Renal pelvis (tissue), 4 donors: ENCODE data around the gene INPP4A. TPM values are rescaled to one million over a fixed set of nuclear protein-coding genes. Genes with fewer than 3 reads are reported as not detected.

Experiments used
- DNase-seq: peaks from one replicate; pipeline ENCODE4 v3.0.0-alpha.2; 2013
- polyA plus RNA-seq, 3 donors: library from polyadenylated mRNA; unstranded; fragments of 120-200 nt; gene quantifications; one replicate each; pipeline ENCODE4 v1.2.1, GENCODE V29; 2013; ENCODE audit not compliant: insufficient read length in 3 of 3

The INPP4A gene
- polyA plus RNA-seq, 3 donors: 21.1 to 24.5 (median 22.9) TPM

DNA sequence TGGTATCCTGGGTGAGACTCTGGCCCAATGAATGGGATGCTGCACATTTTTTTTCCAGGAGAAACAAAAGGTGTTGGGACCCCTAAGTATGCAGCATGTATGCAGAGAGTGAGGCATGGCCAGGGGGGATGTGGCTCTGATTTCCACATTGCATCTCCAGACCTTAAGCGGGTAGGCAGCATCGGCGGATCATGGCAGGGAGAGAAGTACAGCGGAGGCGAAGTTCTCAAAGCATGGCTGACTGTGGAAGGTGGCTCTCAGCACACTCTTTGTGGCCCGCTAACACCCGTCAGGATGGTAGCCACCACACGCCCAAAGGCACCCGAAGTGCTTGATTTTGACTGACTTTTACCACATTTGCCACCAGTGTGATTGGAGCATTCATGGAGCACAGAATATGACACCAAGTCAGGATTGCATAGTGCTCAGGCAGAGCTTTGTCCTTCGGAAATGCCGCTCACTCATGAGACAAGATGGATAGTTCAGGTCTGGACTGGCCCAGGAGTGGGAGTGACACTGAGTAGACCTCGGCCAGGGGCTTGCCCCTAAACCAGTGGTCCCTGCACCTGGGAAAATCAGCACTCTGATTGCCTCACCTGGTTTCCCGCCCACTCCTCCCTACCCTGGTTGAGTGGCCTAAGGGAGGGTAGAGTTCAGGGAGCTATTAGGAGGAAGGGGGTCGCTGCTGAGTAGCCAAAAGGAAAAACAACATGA lies 14.2 kb downstream of the INPP4A start:
- DNase-seq: no peak

DNA sequence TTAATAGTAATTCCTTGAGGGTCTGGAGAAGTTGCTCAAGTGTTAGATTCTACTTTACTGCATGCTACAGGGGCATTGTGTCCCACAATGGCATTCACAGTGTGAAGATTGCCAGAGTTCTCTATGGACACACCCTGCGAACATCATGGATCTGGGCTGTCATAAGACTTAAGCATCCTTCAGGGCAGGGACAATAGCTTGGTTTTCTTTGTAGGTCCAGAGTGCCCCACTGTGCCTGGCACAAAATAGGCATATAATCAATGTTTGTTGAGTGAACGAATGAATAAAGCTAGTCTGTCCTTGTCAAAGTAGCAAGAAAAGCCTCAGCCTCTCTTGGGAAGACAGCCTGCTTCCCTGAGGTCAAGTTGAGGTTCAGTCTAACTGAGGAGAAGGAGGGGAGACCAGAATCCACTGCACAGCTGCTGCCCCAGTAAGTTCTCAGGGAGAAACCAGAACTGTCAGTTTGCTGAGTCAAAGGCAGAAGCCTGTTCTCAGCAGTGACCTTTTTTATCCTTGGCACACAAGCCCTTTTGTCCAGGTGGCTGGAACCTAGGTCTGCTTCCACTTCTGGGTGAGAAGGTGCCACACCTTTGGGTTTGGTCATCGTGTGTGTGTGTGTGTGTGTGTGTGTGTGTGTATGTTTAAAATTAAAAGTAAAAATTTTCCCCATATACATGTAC lies 15.0 kb downstream of the INPP4A start:
- DNase-seq: no peak

DNA sequence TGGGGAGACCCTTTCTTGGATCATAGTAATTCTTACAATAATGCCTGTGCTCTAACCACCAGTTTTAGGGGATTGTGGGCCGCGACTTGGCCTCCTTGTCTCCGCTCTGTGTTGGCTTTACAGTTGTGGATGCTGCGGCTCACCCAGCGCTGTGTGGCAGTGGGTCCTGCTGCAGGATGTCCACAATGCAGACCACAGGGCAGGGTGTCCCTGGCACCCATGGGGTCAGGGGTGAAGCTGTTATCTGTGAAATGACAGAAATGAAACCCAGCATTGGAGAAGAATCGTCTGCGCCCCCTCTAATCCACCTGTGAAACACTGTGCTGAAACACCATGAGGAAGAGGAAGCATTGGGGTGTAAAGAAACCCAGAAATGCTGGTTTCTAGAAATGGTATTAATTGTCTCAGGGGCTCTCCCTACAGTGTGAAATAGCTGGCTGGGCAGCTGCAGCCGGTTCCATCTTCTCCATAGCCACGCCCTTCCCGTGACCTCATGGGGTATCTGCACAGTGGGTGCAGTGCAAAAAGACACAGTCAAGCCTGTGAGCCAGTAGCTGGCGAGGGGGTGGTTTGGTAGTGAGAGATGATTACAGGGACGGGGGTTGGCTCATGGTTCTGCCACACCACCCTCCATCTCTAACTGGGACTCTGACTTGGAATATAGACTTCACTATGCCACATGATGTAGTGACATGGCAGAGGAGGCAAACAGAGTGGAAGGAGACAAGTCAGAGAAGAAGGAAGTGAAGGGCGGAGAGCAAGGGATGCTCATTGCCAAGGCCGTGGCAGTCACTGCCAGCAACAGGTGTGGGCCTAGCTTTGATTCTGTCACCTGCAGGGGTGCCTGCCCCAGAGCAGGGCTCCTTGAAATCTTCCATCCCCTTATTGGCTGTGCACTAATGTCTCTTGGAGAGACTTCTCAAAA lies 16.2 kb downstream of the INPP4A start:
- DNase-seq: no peak

DNA sequence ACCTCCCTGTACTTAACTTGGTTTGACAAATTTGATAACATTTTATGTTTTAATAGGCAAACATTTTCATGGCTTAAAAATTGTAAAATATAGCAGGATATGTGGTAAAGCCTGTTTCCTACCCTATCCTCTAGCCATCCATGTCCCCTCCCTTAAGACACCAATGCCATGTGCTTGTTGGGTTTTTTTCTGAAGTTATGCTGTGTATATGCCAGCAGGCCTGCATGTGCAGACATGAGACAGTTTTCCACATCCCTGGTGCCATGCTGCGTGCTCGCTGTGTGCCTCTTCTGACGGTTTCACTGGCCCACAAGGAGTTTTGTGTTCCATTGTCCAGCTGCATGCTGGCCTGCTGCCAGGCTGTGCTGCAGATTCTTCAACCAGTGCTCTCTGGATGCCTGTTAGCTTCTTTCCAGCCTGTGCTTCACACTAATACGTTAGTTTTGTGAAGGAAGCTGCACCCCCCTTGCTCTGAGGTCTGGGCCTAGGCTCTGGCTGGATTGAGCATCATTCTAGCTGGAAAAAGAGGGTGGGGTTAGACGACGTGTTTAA lies 16.9 kb downstream of the INPP4A start:
- DNase-seq: no peak

DNA sequence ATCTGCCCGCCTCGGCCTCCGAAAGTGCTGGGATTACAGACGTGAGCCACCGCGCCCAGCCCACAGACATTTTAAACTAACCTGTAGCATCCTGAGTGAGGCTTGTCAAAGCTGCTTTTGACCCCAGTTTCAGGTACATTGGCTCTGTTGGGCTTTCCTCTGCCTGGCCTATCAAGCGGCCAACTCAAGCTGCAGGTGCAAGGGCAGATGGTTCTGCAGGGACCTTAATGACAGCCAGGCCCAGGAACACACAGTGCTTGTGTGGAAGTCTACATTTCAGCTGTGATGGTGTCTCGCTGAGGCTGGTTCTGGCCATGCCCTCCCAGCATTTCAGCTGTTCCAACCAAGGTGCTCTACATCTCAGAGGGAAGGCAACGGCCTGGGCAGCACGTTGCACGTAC lies 18.4 kb downstream of the INPP4A start:
- no peak for DNase-seq

DNA sequence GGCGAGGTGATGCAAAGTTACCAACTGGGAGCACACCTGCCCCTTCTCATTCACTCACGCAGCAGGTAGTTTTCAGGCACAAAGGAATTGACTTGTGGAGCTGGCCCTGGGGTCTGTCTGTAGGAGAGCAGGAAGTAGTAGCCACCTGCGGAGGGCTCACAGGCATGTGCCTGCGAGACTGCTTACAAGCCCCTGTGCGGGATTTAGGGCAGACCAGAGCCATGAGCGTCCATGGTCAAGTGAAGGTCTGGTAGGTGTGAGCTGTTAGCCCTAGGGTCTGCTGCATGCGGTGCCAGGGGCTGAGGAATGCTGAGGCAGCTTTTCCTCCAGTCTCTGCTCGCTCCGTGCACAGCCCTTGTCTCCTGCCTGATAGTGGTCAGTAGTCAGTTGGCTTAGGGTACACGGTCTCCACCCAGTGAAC lies 18.9 kb downstream of the INPP4A start:
- DNase-seq: no peak

DNA sequence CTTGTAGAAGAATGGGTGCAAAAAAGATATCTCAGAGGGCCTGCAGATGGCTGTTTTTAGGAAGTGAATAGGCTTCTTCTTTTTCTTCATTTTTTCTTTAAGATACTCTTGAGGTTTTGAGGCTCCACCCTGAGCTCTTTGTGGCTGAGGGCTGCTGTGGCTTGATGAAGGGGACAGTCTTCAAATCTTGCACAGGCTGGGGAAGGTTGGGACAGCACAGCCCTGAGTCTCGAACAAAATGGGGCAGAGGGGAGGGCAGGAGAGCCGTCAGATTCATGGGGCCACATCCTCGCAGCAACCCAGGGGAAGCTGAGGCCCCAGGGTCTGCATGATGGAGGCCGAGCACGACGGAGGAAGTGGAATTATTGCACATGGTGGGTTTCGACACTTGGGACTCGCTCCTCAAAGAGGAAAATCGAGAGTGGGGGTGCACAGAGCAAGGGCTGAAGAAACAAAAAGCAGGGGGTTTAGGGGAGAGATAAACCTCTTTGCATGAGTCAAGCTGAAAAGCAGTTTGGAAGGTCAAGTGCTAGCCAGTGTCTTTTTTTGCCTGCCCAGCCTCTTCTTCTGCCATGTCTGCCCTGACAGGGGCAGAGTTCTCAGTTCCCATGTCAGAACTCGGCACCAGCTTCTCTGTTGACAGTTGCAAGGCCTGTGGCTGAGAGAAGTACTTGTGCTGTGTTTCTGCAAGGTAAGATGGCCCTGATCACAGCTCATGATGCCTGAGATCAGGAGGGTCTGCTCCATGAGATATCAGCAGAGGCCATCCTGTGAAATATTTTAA lies 19.5 kb downstream of the INPP4A start:
- no peak for DNase-seq

DNA sequence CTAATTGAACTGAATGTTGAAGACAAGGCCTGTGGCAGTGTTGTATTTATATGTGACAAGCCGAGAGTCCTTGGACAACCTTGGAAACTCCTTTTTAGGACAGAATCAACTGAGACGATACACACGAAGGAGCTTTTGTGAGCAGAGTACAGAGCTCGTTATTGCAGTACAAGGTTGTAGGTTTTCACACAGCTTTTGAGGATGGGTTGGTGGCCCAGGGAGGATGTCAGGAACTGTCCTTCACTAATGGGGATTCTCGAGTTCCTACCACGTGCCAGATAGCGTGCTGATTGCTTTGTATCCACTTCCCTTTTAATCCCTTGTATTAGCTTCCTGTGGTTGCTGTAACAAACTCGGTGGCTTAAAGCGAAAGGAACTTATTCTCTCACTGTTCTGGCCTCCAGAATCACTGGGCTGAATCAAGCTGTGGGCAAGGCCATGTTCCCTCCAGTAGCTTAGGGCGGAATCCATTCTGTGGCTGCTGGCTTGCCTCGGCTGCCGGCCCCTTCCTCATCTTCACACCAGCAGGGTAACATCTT lies 20.2 kb downstream of the INPP4A start:
- DNase-seq: no peak

DNA sequence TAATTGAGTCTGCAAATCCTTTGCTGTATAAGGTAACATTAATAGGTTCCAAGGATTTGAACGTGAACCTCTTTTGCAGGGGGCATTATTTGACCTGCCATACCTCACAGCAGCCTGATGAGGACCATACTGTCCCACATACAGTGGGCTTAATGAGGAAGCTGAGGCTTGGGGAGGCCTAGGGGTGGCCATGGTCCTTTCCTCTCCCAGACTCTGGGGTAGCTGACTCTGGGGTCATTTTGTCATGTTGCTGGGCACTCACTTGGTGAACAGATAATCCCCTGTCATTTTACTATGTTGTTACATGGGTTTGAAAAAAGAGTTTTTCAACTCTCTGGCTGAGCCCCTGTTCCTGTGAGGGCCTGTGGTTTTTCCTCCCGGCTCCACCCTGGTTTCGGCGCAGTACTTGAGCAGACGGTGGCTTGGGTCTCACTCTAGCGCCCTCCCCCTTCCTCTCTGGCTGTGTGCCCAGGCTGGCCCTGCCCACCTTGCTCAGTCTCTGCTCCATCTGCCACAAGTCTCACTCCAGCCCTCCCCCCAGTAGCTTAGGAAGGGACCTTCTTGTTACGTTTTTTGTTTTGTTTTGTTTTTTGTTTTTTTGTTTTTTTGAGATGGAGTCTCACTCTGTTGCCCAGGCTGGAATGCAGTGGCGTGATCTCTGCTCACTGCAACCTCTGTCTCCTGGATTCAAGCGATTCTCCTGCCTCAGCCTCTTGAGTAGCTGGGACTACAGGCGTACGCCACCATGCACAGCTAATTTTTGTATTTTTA lies 21.0 kb downstream of the INPP4A start:
- peak; percentile 41 for DNase-seq

DNA sequence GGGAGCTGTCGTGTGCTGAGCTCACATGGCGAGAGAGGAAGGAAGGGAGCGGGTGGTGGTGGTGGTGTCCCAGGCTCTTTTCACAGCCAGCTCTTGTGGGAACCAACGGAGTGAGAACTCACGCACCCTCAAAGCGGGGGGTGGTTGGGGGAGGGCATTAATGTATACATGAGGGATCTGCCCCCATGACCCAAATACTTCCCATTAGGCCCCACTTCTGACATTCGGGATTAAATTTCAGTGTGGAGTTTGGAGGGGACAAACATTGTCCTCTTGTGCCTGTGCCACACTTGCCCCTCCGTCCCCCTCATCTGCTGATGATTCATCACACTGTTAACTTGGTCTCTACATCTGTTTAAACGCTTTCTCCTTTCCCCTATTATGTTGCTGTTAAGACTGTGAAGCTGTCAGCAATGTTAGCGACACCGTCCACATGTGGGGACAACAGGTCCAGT lies 22.5 kb downstream of the INPP4A start:
- DNase-seq: no peak

DNA sequence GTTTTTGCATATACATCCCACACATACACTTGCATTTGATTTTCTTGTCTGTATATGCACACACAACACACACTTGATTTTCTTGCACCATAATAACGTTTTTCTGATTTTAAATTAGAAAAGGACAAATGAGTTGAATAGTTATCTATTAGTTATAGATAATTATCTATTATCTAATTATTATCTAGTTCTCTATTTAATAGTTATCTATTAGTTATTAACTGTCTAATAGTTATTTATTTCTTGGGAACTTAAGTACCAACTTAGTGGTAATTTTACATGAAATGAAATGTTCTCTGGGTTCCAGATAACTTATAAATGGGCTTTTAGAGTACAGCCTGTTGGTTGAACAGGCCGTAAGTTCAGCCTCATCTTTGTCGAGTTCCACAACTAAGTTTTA lies 23.0 kb downstream of the INPP4A start:
- no peak for DNase-seq

DNA sequence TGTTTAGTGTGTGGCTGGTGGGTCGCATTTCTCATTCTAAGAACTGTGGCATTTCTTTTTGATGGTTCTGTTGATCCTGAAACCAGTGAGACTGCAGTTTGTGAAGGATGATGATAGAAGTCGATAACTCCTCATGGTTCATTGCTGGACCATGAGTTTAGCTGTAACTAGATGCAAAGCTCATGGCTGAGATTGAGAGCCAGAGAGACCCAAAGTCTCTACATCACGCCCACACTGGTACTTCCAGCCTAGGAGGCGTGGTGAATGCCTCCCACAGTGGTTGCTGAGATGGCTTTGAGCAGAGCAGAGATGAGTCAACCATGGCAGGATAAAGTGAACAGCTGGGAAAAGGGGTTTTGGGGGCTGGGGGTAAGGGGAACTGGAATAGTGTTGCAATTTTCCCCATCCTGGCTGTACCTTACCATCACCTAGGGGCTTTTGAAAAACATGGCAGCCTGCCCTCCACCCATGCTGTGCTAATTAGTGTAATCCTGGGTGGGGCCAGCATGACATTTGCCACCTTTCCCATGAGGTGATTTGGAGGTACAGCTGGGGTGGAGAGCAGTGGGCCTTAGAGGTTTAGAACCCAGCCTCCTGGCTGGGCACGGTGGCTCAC lies 24.1 kb downstream of the INPP4A start:
- peak; percentile 41 for DNase-seq

DNA sequence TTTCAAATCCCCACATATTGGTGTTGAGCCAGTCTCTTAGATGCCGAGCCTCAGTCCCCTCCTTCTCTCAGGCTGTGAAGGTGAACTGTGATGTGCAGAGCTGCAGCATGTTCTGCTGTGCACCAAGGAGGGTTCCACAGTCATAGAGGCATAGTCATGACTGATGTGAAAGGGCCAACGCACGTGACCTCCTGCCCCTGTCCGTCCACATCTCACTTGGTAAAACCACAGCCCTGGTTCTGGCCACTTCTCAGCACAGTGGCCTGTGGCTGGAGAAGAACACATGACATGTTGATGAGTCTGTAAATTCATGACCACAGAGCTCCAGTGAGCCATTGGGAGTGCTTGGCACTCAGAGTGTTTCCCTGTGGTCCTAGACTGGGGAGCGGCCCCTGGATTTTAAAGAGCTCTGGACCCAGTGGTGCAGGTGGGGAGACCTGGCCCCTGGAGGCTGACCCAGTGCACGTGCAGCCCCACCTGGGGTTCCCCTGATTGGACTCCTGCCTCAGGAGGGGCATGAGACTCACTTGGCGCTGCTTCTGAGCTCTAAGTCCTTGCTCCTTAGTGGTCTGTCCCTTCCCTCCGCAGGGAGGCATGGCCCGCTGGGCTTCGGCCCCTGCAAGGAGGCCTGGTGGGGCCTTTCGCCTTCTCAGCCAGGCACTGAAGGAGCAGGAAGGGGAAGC lies 25.3 kb downstream of the INPP4A start:
- no peak for DNase-seq

DNA sequence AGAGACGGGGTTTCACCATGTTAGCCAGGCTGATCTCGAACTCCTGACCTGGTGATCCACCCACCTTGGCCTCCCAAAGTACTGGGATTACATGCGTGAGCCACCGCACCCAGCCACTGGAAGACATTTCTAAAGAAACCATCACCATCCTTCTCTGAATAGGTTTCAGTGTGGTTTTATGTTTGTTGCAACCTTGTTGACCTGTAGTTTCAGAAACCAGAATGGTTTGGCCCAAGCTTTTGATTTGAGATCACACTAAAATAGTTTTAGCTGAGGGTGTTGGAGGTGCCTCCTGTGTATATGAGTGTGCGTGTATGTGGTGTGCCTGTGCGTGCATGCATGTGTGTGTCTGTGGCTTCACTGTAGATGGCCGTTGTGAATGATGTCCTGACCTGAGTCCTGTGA lies 26.2 kb downstream of the INPP4A start:
- DNase-seq: no peak

DNA sequence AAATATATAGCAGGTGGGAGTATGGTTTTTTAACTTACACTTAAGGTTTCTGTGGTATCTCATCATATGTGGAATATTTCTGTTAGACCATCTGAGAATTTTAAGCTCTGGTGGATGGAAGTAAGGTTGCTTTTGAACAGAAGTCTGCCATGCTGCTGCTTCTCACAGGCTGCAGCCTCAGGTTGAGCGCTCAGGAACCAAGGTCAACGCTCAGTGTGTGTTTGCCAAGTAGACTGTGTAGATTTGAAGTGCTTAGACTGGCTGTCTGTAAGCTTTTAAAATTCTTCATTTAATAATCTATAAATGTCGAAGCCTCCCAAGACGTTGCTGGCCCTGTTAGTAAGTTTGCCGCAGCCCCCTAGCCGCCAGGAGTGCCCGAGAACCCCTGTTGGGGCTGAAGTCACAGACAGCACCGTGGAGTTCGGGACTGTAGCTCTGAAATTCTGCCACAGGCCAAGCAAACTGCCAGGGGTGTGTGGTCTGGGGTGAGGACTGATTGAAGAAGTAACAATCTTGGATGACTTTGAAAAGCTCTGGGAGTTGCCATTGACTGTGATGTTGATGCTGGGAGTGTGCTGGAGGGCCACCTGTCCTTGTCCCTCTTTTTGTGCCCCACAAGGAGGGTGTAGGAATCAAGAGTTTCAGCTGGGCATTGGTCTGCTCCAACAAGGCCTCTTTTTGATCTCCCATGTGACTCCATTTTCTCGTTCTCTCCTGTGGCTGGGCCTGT lies 26.9 kb downstream of the INPP4A start:
- DNase-seq: no peak

DNA sequence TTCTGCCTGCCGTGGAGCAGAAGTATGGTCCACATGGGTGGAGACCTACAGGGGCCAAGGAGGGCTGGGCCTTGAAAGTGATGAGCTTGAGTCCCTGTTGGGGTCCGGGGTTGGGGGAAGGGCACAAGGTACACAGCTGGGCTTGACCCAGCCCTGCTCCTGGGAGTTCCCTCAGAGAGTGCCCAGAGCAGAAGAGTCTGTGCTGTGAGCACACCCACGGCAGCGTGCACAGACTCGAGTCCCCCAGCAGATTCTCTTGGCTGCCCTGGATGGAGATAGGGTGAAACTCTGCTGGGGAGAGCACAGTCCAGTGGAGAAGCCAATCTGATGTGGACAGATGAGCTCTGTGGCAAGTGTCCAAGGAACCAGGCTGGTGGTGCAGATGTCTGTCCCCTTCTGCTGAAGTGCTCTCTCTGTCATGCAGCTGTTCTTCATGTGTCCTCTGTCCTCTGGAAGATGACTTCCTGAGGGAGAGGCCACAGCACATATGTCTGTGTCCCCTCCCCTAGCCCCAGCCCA lies 27.5 kb downstream of the INPP4A start:
- no peak for DNase-seq

DNA sequence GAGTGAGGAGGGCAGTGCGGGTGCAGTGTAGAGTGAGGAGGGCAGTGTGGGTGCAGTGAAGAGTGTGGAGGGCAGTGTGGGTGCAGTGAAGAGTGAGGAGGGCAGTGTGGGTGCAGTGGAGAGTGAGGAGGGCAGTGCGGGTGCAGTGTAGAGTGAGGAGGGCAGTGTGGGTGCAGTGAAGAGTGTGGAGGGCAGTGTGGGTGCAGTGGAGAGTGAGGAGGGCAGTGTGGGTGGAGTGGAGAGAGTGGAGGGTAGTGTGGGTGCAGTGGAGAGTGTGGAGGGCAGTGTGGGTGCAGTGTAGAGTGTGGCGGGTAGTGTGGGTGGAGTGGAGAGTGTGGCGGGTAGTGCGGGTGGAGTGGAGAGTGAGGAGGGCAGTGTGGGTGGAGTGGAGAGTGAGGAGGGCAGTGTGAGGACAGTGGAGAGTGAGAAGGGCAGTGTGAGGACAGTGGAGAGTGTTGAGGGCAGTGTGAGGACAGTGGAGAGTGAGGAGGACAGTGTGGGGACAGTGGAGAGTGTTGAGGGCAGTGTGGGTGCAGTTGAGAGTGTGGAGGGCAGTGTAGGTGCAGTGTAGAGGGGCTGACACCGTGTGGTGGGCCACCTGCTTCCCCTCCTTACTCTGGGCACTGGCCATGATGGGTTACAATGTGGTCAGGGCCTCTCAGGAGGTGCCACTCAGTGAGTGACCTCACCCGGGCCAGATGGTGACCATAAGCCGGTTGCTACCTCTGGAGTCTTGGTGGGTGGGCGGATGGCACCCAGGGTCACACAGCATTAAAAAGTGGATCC lies 28.5 kb downstream of the INPP4A start:
- no peak for DNase-seq
